Dendritic cell treated with granulocyte-macrophage colony-stimulating factor and Interleukin-4, amounts not matched to agents 40 ng/mL and 50 ng/mL, for 4 days (primary cell): ENCODE data around the gene KRT2.
"Not testable (repeated sequence)": the region's sequence is repeated elsewhere in the genome, so short reads cannot be mapped to it uniquely, and the experiment has no call there.

Source experiments
- H3K27ac Mint-ChIP-seq: one replicate; pipeline ENCODE4 v1.8.0; 2022; ENCODE audit warnings: mild to moderate bottlenecking, mixed read lengths
- H3K27me3 Mint-ChIP-seq: one replicate; pipeline ENCODE4 v1.8.0; 2022; ENCODE audit warnings: mild to moderate bottlenecking, mixed read lengths
- H3K36me3 Mint-ChIP-seq: one replicate; pipeline ENCODE4 v1.8.0; 2022; ENCODE audit warnings: low read depth, mixed read lengths
- H3K4me1 Mint-ChIP-seq: one replicate; pipeline ENCODE4 v1.8.0; 2022; ENCODE audit warnings: low read depth, mixed read lengths
- H3K4me3 Mint-ChIP-seq: one replicate; pipeline ENCODE4 v1.8.0; 2022; ENCODE audit warnings: mild to moderate bottlenecking, moderate library complexity, mixed read lengths
- H3K9me3 Mint-ChIP-seq: one replicate; pipeline ENCODE4 v1.8.0; 2022; ENCODE audit warnings: mixed read lengths
- intact Hi-C: fragments of 100-400 bp; cut with micrococcal nuclease; formaldehyde crosslinking; loops from one replicate; pipeline ENCODE4 v1.15.0; 2022

KRT2 gene

DNA sequence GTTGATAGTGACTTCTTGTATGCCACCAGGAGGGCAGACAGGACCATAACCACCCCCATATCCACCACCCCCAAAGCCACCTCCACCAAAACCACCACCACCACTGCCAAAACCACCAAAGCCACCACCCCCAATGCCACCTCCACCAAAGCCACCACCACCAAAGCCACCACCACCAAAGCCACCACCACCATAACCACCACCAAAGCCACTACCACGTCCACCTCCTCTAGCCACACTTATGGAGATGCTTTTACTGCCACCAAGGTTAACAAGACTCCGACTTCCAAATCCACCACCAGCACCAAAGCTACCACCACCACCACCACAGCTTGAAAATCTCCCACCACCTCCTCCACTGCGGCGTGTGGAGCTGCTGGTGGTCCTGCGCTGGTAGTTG lies 27.9 kb upstream of the KRT2 start:
- intact Hi-C loops: no loop called here
- H3K36me3 Mint-ChIP-seq: no peaks in the 10 kb centered on the region
- H3K27ac Mint-ChIP-seq: no peak overlapping the region
- no peak overlapping the region for H3K4me3 Mint-ChIP-seq
- H3K4me1 Mint-ChIP-seq: no peaks in the 10 kb centered on the region
- peaks cover 10% of the 10 kb centered on the region for H3K27me3 Mint-ChIP-seq
- H3K9me3 Mint-ChIP-seq: no peaks in the 10 kb centered on the region

DNA sequence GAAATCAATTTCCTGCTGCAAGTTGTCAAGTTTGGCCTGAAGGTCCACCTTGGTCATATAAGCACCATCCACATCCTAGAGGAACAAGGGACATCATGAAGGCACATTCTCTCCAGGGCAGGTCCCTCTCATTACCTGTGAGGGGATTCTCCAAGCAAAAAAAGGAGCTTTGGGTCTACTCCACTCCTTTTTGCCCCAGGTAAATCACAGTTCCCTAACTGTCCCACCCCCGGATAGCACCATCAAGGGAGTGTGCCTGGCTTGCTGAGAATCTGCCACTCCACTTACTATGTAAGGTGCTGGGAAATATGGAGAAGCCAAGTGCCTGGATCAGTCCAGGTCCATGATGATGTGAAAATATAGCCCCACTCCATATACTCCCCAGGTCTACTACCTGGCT lies 25.7 kb upstream of the KRT2 start:
- Mint-ChIP-seq H3K36me3 (no peaks in the 10 kb centered on the region), H3K27me3 (peaks cover 8% of the 10 kb centered on the region), H3K4me3 (no peak overlapping the region), H3K4me1 (no peaks in the 10 kb centered on the region), H3K27ac (no peak overlapping the region), H3K9me3 (no peaks in the 10 kb centered on the region)
- intact Hi-C loops: no loop called here

DNA sequence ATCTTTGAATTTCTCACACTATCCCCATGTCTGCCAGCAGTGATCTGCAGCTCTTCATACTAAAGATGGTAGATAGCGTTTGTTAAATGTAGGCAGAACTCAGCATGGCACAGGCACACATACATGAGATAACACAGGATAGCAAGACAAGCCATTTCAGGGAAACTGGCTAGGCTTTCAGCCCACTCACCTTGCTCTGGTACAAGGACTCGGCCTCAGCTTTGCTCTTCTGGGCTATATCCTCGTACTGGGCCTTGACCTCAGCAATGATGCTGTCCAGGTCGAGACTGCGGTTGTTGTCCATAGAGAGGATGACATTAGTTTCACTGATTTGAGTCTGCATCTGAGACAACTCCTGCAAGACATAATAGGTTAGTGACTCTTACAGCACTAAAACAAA lies 25.1 kb upstream of the KRT2 start:
- H3K4me3 Mint-ChIP-seq: no peak overlapping the region
- no peak overlapping the region for H3K27ac Mint-ChIP-seq
- no peaks in the 10 kb centered on the region for H3K9me3 Mint-ChIP-seq
- intact Hi-C loops: no loop called here
- H3K4me1 Mint-ChIP-seq: no peaks in the 10 kb centered on the region
- peaks cover 8% of the 10 kb centered on the region for H3K27me3 Mint-ChIP-seq
- no peaks in the 10 kb centered on the region for H3K36me3 Mint-ChIP-seq

DNA sequence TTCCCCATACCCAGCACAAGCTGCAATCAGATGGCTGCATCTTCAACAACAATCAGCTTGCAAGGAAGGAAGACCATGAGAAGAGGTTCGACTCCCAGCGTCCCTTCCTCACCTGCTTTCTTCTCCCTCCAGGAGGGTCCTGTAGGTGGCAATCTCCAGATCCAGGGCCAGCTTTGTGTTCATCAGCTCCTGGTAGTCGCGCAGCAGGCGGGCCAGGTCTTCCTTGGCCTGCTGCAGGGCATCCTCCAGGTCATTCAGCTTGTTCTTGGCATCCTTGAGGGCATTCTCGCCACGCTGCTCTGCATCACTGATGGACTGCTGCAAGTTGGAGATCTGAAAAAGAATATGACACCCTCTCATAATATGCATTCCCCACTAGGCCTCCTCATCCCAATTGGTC lies 24.2 kb upstream of the KRT2 start:
- Mint-ChIP-seq H3K4me3 (no peak overlapping the region), H3K27me3 (peaks cover 8% of the 10 kb centered on the region), H3K4me1 (no peaks in the 10 kb centered on the region), H3K9me3 (no peaks in the 10 kb centered on the region), H3K36me3 (no peaks in the 10 kb centered on the region), H3K27ac (no peak overlapping the region)
- intact Hi-C loops: no loop called here

DNA sequence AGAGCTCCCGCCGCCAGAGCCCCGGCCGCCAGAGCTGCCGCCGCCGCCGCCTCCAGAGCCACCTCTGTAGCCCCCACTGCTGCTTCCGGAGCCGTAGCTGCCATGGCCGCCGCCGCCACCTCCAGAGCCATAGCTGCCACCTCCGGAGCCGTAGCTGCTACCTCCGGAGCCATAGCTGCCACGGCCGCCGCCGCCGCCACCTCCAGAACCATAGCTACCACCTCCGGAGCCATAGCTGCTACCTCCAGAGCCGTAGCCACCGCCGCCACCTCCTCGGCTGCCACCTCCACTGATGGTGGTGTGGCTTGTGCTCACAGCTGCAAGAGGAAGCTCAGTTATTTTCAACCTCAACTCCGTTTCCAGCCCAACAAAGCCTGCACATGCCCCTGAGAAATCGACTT lies 23.3 kb upstream of the KRT2 start:
- Mint-ChIP-seq H3K4me1 (no peaks in the 10 kb centered on the region), H3K27ac (no peak overlapping the region), H3K9me3 (no peaks in the 10 kb centered on the region), H3K4me3 (no peak overlapping the region), H3K27me3 (peaks cover 8% of the 10 kb centered on the region), H3K36me3 (no peaks in the 10 kb centered on the region)
- intact Hi-C loops: no loop called here

DNA sequence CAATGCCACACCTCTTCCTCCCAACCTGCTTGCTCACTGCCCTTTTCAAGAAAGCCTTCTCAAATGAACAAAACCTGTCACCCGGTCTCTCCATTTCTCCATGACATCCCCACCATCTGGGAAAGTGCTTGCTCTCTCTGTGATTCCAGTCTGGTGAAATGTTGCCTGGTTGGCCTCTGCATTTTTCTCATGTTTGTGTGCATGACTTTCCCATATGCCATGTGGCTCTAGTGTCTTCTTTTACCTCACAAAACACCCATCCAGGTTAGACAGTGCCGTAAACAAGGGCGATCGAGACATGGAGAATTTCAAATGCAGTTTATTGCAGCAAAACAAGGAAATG lies 22.4 kb upstream of the KRT2 start:
- Mint-ChIP-seq H3K9me3 (no peaks in the 10 kb centered on the region), H3K4me1 (no peaks in the 10 kb centered on the region), H3K27ac (no peak overlapping the region), H3K27me3 (peaks cover 5% of the 10 kb centered on the region), H3K36me3 (no peaks in the 10 kb centered on the region), H3K4me3 (no peak overlapping the region)
- intact Hi-C loops: no loop called here

DNA sequence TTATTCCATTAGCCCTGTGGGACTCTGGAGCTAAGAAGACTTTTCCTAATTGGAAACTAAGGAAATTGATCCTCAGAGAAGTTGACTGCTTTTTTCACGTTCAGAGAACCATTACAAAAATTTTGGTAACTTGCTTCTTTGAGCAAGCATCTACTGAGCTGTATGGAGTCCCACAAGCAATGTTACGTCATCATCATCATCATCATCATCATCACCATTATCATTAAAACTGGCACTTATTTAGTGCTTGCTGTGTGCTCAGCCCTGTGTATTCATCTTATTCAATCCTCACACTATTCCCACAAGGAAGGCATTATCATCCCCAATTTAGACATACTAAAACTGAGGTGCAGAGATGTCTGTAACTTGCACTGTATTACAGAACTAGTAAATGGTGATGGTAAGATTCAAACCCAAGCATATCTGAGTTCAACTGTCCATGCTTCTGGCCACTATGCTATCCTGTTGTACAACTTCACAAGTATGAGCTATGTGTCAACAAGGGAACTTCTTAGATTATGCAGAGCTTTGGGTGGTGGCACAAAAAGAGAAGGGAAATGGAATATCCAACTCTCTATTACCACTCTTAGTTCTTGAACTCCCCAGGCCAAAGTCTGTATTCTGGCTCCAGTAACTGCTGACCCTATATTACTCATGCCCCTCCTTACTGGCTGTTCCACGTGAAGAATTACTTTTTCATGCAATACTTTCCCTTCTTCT lies 21.9 kb upstream of the KRT2 start:
- H3K4me3 Mint-ChIP-seq: no peak overlapping the region
- H3K9me3 Mint-ChIP-seq: no peaks in the 10 kb centered on the region
- H3K4me1 Mint-ChIP-seq: no peaks in the 10 kb centered on the region
- intact Hi-C loops: no loop called here
- H3K36me3 Mint-ChIP-seq: no peaks in the 10 kb centered on the region
- H3K27ac Mint-ChIP-seq: no peak overlapping the region
- peaks cover 5% of the 10 kb centered on the region for H3K27me3 Mint-ChIP-seq

DNA sequence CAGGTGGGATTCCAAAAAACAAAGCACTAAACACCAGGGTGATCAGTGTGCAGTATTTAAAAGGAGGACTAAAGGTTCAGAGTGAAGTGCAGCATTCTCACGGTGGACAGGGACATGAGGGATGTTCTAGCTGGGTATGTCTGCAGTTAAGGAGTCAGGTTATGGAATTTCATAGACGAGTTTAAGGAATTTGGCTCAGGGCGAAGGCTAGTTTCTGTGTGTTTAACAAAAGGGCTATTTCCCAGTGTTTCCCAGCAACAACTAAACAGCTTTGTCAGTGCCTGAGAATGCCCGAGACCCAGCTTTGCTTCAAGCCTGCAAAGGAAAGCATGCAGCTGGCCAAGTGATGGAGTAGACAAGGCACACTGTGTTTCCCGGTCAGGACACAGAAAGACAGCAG lies 21.2 kb upstream of the KRT2 start:
- Mint-ChIP-seq H3K27ac (no peak overlapping the region), H3K4me1 (no peaks in the 10 kb centered on the region), H3K36me3 (no peaks in the 10 kb centered on the region), H3K9me3 (no peaks in the 10 kb centered on the region), H3K27me3 (peaks cover 5% of the 10 kb centered on the region), H3K4me3 (no peak overlapping the region)
- intact Hi-C loops: no loop called here

DNA sequence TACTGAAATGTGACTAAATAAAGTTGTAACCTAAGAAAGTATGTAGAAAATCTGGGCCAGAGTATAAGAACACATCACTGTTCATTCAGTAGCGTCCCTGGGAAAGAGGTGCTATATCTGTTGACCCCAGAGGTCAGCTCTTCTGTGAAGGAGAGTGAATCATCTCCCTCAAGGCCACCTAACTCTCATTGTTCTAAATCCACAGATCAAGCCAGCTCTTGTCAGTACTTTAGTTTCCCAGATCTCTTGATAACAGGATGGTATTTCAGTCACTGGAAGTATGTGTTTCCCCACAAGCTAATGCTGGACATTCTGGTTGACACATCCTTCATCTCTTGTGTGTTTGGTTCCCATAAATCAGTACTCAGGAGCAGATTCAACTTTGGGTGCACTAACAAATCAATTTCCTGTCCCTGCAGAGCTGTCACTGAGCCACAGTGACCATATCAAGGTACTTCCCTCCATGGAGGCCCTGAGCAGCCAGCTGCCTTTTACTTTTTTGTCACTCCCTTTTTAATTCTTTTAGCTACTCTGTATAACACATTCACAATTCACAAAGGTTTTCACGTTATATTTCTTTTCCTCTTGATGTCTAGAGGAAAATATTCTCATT lies 20.4 kb upstream of the KRT2 start:
- H3K27me3 Mint-ChIP-seq: peaks cover 2% of the 10 kb centered on the region
- no peak overlapping the region for H3K27ac Mint-ChIP-seq
- no peaks in the 10 kb centered on the region for H3K36me3 Mint-ChIP-seq
- H3K9me3 Mint-ChIP-seq: no peaks in the 10 kb centered on the region
- H3K4me3 Mint-ChIP-seq: no peak overlapping the region
- intact Hi-C loops: no loop called here
- H3K4me1 Mint-ChIP-seq: no peaks in the 10 kb centered on the region

DNA sequence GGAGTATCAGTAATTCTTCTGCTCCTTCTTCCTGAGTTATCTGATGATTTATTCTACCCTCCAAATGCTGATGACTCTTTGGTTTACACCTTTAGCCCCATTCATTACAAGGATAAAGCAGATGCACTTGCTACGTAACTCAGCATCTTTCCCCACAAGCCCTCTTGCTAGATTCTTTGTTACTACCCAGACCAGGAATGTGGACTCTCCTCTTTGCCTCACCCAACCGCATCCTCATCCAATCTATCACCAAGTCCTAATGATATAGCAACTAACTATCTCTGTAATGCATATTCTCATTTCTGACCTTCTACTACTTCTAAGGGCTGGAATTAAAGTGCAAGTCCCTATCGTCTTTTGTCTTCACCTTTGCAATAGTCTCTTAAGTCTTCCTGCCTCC lies 18.9 kb upstream of the KRT2 start:
- intact Hi-C loops: no loop called here

DNA sequence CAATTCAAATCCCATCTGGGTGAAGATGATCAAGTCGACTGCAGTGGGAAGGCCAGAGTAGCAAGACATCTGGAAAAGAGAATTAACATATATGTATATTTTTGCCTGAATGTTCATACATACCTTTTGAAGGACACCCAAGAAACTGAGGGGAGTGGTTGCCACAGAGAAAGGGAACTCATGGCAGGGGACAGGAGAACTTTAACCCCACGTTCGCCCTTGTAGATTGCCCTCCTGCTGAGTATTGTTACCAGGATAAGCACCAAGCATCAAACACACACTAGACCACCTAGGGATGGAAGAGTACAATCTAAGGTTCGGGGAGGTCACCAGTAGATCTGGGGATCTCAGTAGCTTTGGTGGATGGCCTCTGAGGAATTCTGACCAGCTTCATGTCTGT lies 18.5 kb upstream of the KRT2 start:
- Mint-ChIP-seq H3K27ac (no peak overlapping the region), H3K4me3 (no peak overlapping the region), H3K4me1 (no peaks in the 10 kb centered on the region), H3K36me3 (no peaks in the 10 kb centered on the region), H3K9me3 (no peaks in the 10 kb centered on the region), H3K27me3 (peaks cover 2% of the 10 kb centered on the region)
- intact Hi-C loops: no loop called here

More for the DNA sequence above, 18.9 kb upstream of the KRT2 start:
- peaks cover 2% of the 10 kb centered on the region for H3K27me3 Mint-ChIP-seq
- H3K27ac Mint-ChIP-seq: no peak overlapping the region
- H3K4me1 Mint-ChIP-seq: no peaks in the 10 kb centered on the region
- H3K9me3 Mint-ChIP-seq: no peaks in the 10 kb centered on the region
- H3K4me3 Mint-ChIP-seq: no peak overlapping the region
- no peaks in the 10 kb centered on the region for H3K36me3 Mint-ChIP-seq

DNA sequence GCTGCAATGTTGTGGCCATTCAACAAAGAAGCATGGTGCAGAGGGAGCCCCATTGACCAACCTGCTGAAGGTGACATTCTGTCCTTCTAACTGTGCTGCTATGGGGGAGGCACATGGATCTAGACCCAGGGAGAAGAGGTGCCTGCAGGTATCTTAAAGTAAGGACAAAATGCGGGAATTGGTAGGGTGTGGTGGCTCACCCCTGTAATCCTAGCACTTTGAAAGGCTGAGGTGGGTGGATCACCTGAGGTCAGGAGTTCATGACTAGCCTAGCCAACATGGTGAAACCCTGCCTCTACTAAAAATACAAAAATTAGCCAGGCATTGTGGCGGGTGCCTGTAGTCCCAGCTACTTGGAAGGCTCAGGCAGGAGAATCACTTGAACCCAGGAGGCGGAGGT lies 17.9 kb upstream of the KRT2 start:
- H3K9me3 Mint-ChIP-seq, H3K27me3 Mint-ChIP-seq, H3K27ac Mint-ChIP-seq, intact Hi-C loops, H3K4me1 Mint-ChIP-seq, H3K36me3 Mint-ChIP-seq, H3K4me3 Mint-ChIP-seq: not testable (repeated sequence)

DNA sequence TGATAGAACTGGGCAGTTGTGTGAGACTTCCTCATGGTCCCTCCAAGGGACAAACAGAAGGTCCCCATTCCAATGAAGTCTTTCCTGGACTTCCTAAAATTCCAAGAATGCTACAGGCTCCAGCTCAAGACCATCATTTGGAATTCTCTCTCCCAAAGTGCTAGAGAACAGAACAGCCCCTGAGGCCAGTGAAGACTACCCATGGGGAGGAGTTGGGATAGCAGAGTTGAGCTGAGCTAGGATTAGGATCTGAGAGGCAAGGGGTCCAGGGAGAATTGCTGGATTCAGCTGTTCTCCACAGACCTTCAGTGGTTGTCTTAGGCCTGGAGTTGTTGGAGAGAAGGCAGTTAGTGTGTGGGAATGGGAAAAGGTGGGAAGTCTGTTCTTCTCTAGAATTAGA lies 17.4 kb upstream of the KRT2 start:
- no peaks in the 10 kb centered on the region for H3K4me1 Mint-ChIP-seq
- H3K27ac Mint-ChIP-seq: no peak overlapping the region
- intact Hi-C loops: no loop called here
- H3K27me3 Mint-ChIP-seq: peaks cover 2% of the 10 kb centered on the region
- no peaks in the 10 kb centered on the region for H3K36me3 Mint-ChIP-seq
- no peaks in the 10 kb centered on the region for H3K9me3 Mint-ChIP-seq
- H3K4me3 Mint-ChIP-seq: no peak overlapping the region

DNA sequence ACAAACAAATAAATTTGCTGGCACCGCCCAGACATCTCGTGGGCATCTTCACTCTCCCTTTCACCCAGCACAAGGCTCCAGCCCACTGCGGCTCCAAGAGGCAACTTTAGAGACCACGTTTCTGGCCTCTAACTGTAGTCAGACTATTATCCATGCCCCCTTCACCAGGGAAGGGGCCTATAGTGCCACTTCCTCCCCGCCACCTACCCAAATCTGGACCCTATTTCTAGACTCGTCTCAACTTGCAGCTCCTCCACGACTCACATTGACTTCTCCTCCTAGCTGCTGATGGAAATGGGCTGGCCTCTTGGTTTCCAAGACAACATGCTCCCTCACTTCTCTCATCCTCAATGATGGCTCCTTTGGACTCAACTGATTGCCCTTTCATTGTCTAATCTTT lies 15.9 kb upstream of the KRT2 start:
- no peaks in the 10 kb centered on the region for H3K9me3 Mint-ChIP-seq

DNA sequence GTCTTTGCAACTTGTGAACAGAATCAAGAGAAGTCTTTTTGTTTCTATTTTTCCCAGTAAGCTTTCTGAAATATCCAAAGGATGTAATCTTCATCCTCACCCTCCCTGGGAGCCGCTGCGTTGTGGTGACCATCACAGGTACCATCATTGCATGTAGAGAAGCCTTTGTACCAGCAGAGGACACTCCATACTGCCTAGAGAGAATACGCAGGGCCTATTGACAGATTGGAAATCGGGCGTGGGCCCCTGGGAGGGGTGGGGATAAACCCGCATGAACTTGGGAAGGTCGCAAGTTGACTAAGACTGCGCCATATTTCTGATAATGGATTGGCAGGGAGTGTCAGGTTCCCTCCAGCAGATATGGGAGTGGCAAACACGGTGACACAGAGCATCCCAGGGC lies 15.5 kb upstream of the KRT2 start:
- Mint-ChIP-seq H3K27me3 (peaks cover 2% of the 10 kb centered on the region), H3K4me3 (no peak overlapping the region), H3K36me3 (no peaks in the 10 kb centered on the region), H3K27ac (no peak overlapping the region), H3K4me1 (no peaks in the 10 kb centered on the region), H3K9me3 (no peaks in the 10 kb centered on the region)
- intact Hi-C loops: no loop called here

More for the DNA sequence above, 15.9 kb upstream of the KRT2 start:
- no peaks in the 10 kb centered on the region for H3K36me3 Mint-ChIP-seq
- H3K27me3 Mint-ChIP-seq: peaks cover 2% of the 10 kb centered on the region
- H3K27ac Mint-ChIP-seq: no peak overlapping the region
- H3K4me3 Mint-ChIP-seq: no peak overlapping the region
- H3K4me1 Mint-ChIP-seq: no peaks in the 10 kb centered on the region
- intact Hi-C loops: no loop called here
